ENCODE results near the gene NTHL1.

- TF ChIP-seq, protein P1, sequence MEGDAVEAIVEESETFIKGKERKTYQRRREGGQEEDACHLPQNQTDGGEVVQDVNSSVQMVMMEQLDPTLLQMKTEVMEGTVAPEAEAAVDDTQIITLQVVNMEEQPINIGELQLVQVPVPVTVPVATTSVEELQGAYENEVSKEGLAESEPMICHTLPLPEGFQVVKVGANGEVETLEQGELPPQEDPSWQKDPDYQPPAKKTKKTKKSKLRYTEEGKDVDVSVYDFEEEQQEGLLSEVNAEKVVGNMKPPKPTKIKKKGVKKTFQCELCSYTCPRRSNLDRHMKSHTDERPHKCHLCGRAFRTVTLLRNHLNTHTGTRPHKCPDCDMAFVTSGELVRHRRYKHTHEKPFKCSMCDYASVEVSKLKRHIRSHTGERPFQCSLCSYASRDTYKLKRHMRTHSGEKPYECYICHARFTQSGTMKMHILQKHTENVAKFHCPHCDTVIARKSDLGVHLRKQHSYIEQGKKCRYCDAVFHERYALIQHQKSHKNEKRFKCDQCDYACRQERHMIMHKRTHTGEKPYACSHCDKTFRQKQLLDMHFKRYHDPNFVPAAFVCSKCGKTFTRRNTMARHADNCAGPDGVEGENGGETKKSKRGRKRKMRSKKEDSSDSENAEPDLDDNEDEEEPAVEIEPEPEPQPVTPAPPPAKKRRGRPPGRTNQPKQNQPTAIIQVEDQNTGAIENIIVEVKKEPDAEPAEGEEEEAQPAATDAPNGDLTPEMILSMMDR (conservative IDR thresholded peaks at IDR 0.05 in 1 of 2, IDR thresholded peaks at IDR 0.05 in 1 of 2; ENCODE audit: low read depth in 1 of 2, low read length in 2 of 2), result no peak
- no peak for TF ChIP-seq EZH2 (IDR thresholded peaks at IDR 0.05; ENCODE audit: low read length, missing control alignments)
Measured at GRCh38 chr16:2009164-2009711, 38.4 kb downstream of the NTHL1 start.
